GM13977 (cell line): ENCODE measurements around the gene PMM2.
"Not testable (repeated sequence)": the region's sequence is repeated elsewhere in the genome, so short reads cannot be mapped to it uniquely, and the experiment has no call there.

ENCODE experiments used
- DNase-seq: peaks from one replicate; pipeline ENCODE4 v3.0.0; 2012; ENCODE audit warnings: low spot score
- in situ Hi-C: fragments of 300-500 bp; cut with MboI; formaldehyde crosslinking; loops from one replicate; pipeline ENCODE4 v1.12.0; 2022; ENCODE audit warnings: low sequenced_read_pairs, low pct_unique_long_range_greater_than_20kb, mixed read lengths, inconsistent platforms; ENCODE audit not compliant: unreplicated experiment
- TF ChIP-seq, protein P1 (sequence below): IDR thresholded peaks from 2 replicates; pipeline ENCODE4 v1.5.1; 2012; ENCODE audit warnings: mild to moderate bottlenecking, control low read depth; ENCODE audit not compliant: insufficient read depth; ENCODE audit errors: extremely low read depth, missing control alignments

PMM2 gene

DNA sequence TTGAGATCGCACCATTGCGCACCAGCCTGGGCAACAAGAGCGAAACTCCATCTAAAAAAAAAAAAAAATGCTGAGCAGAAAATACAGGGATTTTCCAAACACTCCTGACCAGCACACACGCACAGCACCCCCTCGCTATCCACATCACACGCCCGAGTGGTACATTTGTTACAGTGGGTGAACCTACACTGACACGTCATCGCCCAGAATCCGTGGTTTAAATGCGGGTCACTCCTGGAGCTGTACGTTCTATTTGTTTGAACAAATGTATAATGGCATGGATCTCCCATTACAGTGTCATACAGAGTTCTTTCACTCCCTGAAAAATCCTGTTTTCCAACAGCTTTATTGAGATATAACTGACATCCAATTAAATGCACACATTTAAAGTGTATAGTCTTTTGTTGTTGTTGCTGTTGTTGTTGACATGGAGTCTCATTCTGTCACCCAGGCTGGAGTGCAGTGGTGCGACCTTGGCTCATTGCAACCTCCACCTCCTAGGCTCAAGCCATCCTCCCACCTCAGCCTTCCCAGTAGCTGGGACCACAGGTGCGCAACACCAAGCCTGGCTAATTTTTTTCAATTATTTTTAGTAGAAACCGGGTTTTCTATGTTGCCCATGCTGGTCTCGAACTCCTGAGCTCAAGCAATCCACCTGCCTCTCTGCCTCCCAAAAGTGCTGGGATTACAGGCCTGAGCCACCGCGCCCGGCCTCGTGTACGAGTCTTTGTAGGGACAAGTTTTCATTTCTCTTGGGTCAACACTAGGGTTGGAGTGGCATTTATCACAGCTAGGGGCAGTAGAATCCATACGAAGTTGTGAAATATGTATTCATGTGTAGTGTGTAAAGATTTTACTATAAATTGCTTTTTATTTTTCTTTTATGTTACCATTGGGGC is 75.6 kb downstream of the PMM2 start:
- DNase-seq, result no peak
- in situ Hi-C loops, result loop anchor here (10.0 kb wide), 1 partner anchor 208 kb away; no protein-coding TSS in a partner anchor
- TF ChIP-seq, protein P1, sequence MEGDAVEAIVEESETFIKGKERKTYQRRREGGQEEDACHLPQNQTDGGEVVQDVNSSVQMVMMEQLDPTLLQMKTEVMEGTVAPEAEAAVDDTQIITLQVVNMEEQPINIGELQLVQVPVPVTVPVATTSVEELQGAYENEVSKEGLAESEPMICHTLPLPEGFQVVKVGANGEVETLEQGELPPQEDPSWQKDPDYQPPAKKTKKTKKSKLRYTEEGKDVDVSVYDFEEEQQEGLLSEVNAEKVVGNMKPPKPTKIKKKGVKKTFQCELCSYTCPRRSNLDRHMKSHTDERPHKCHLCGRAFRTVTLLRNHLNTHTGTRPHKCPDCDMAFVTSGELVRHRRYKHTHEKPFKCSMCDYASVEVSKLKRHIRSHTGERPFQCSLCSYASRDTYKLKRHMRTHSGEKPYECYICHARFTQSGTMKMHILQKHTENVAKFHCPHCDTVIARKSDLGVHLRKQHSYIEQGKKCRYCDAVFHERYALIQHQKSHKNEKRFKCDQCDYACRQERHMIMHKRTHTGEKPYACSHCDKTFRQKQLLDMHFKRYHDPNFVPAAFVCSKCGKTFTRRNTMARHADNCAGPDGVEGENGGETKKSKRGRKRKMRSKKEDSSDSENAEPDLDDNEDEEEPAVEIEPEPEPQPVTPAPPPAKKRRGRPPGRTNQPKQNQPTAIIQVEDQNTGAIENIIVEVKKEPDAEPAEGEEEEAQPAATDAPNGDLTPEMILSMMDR, result peak; percentile 20

- in situ Hi-C loops, result loop anchor here (10.0 kb wide), 1 partner anchor 209 kb away; no protein-coding TSS in a partner anchor
- DNase-seq, result not testable (repeated sequence)
Measured at GRCh38 chr16:8873866-8874195, 76.2 kb downstream of the PMM2 start.

DNA sequence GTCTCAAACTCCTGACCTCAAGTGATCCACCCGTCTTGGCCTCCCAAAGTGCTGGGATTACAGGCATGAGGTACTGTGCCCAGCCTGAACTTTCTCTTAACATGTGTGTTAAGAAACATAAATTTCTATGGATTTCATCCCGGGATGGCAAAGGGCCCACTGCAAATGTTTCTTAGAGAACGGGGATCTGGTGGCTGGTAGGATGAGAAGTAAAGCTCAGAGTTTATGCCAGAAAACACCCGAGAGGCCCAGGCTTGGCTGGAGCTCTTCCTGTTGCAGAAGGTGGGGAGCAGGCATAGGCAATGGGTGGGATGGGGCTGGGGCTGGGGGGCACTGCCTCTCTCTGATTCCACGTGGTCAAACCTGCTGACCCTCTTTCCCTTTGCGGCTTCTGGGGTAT is 76.7 kb downstream of the PMM2 start:
- in situ Hi-C loops, result loop anchor here (10.0 kb wide), 1 partner anchor 210 kb away; no protein-coding TSS in a partner anchor
- TF ChIP-seq, protein P1, result no peak
- no peak for DNase-seq

DNA sequence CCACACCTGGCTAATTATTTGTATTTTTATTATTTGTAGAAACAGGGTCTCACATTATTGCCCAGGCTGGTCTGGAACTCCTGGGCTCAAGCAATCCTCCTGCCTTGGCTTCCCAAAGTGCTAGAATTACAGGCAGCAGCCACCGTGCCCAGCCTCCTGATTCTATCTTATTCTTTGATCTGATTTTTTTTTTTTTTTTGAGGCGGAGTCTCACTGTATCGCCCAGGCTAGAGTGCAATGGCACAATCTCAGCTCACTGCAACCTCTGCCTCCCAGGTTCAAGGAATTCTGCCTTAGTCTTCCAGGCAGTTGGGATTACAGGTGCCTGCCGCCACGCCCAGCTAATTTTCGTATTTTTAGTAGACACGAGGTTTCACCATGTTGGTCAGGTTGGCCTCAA is 77.7 kb downstream of the PMM2 start:
- in situ Hi-C loops, result loop anchor here (10.0 kb wide), 1 partner anchor 211 kb away; no protein-coding TSS in a partner anchor
- DNase-seq, result not testable (repeated sequence)

- TF ChIP-seq, protein P1, result no peak
- no peak for DNase-seq
- in situ Hi-C loops, result loop anchor here (10.0 kb wide), 1 partner anchor 213 kb away; no protein-coding TSS in a partner anchor
Measured at GRCh38 chr16:8877894-8878522, 80.4 kb downstream of the PMM2 start.

GRCh38 chr16:8878523-8878911 is 80.9 kb downstream of the PMM2 start:
- DNase-seq, result no peak
- TF ChIP-seq, protein P1, result no peak
- in situ Hi-C loops, result loop anchor here (10.0 kb wide), 1 partner anchor 214 kb away; no protein-coding TSS in a partner anchor

DNA sequence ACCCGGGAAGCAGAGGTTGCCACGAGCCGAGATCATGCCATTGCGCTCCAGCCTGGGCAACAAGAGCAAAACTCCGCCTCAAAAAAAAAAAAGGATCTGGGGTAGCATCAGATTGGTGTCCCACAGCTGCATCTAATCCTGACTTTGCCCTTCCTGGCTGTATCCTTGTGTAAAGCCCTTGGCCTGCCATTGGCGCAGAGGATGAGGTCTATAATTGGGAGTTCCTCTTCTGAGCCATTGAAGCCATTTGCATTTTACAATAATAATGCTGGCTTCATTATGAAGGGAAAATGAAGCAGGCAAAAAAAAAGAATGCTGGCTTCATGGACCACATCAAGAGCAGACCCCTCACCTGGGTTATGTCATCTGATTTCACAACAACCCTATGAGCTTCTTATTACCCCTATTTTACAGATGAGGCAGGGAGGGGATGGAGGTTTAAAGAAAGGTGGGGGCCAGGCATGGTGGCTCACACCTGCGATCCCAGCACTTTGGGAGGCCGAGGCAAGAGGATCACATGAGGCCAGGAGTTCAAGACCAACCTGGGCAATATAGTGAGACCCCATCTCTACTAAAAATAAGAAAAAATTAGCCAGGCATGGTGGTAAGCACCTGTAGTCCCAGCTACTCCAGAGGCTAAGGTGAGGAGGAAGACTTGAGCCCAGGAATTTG is 83.3 kb downstream of the PMM2 start:
- TF ChIP-seq, protein P1, result no peak
- in situ Hi-C loops, result no loop called here

More for the DNA sequence above, 83.3 kb downstream of the PMM2 start:
- DNase-seq, result no peak
